GM12874 (cell line): ENCODE data around the gene AKIP1.

Experiments used
- CTCF ChIP-seq: IDR thresholded peaks from 2 replicates; pipeline ENCODE4 v1.5.1; 2011; ENCODE audit warnings: low read depth, mild to moderate bottlenecking, control low read depth, low read length, moderate library complexity; ENCODE audit not compliant: insufficient read depth

The AKIP1 gene

GRCh38 chr11:8967184-8967583 is 56.2 kb downstream of the AKIP1 start:
- TF ChIP-seq CTCF = no peak
